ENCODE results near the gene GBF1.

DNA sequence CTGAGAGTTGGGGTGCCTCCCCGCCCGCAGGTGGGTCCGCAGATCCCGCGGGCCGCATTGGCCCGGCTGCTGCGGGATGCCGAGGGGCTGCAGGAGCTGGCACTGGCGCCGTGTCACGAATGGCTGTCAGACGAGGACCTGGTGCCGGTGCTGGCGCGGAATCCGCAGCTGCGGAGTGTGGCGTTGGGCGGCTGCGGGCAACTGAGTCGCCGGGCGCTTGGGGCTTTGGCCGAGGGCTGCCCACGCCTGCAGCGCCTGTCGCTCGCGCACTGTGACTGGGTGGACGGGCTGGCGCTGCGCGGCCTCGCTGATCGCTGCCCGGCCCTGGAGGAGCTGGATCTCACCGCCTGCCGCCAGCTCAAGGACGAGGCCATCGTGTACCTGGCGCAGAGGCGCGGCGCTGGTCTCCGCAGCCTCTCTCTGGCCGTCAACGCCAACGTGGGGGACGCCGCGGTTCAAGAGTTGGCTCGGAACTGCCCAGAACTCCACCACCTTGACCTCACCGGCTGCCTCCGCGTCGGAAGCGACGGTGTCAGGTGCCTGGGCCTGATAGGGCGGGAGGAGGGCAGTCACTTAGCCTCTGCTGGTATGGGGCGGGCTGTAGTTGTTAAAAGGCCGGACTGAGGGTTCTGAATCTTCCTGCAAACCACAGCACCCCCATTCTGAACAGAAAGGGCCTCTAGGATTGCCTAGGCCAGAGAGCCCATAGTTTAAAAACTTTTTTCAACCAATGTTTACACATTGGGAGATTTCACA lies 176.6 kb downstream of the GBF1 start:
- TF ChIP-seq EZH2 (IDR thresholded peaks at IDR 0.05; ENCODE audit: low read depth): no peak
- TF ChIP-seq, protein P1, sequence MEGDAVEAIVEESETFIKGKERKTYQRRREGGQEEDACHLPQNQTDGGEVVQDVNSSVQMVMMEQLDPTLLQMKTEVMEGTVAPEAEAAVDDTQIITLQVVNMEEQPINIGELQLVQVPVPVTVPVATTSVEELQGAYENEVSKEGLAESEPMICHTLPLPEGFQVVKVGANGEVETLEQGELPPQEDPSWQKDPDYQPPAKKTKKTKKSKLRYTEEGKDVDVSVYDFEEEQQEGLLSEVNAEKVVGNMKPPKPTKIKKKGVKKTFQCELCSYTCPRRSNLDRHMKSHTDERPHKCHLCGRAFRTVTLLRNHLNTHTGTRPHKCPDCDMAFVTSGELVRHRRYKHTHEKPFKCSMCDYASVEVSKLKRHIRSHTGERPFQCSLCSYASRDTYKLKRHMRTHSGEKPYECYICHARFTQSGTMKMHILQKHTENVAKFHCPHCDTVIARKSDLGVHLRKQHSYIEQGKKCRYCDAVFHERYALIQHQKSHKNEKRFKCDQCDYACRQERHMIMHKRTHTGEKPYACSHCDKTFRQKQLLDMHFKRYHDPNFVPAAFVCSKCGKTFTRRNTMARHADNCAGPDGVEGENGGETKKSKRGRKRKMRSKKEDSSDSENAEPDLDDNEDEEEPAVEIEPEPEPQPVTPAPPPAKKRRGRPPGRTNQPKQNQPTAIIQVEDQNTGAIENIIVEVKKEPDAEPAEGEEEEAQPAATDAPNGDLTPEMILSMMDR (conservative IDR thresholded peaks at IDR 0.05): no peak
